DMS79 treated with DMSO at 0.1 percent for 48 hours (cell line): Measurements from ENCODE around the gene FOXC1.

Experiments
- DNase-seq: peaks from one replicate; lab custom pipeline; 2025; lab: John Stamatoyannopoulos, UW

The FOXC1 gene

DNA sequence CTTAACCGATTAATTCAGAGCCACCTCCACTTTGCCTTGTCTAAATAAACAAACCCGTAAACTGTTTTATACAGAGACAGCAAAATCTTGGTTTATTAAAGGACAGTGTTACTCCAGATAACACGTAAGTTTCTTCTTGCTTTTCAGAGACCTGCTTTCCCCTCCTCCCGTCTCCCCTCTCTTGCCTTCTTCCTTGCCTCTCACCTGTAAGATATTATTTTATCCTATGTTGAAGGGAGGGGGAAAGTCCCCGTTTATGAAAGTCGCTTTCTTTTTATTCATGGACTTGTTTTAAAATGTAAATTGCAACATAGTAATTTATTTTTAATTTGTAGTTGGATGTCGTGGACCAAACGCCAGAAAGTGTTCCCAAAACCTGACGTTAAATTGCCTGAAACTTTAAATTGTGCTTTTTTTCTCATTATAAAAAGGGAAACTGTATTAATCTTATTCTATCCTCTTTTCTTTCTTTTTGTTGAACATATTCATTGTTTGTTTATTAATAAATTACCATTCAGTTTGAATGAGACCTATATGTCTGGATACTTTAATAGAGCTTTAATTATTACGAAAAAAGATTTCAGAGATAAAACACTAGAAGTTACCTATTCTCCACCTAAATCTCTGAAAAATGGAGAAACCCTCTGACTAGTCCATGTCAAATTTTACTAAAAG is 2.7 kb downstream of the FOXC1 start:
- DNase-seq: no peak

DNA sequence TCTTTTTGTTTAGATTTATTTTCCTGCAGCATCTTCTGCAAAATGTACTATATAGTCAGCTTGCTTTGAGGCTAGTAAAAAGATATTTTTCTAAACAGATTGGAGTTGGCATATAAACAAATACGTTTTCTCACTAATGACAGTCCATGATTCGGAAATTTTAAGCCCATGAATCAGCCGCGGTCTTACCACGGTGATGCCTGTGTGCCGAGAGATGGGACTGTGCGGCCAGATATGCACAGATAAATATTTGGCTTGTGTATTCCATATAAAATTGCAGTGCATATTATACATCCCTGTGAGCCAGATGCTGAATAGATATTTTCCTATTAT is 3.2 kb downstream of the FOXC1 start:
- DNase-seq: no peak

GRCh38 chr6:1613346-1613687 is 3.6 kb downstream of the FOXC1 start:
- DNase-seq: no peak

DNA sequence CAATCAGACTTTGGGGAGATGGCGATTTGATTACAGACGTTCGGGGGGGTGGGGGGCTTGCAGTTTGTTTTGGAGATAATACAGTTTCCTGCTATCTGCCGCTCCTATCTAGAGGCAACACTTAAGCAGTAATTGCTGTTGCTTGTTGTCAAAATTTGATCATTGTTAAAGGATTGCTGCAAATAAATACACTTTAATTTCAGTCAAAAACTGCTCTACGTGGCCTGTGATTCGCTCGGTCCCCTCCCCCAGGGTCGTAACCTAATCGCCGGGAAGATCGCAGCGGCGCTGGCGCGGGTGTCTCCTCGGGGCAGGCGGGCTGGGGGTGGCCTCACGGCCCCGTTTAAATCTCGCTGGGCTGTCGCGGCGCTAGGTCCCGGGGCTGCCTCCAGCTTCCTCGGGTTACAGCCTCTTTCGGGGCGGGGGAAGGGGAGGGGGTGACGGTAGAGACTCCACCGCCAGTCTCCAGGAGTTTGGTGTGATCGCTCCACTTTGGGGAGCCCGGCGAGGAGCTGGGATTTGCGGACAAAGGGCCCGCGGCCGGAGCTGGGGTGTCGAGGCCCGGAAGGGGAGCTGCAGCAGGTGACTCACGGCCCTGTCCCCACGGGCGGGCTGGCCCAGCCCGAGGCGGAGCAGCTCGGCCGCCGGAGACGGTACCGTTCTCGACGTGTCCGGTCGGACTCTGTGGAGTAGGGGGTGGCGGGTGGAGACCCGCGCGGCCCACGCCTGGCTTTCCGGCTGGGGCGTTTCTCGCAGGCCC is 4.2 kb downstream of the FOXC1 start:
- no peak for DNase-seq

DNA sequence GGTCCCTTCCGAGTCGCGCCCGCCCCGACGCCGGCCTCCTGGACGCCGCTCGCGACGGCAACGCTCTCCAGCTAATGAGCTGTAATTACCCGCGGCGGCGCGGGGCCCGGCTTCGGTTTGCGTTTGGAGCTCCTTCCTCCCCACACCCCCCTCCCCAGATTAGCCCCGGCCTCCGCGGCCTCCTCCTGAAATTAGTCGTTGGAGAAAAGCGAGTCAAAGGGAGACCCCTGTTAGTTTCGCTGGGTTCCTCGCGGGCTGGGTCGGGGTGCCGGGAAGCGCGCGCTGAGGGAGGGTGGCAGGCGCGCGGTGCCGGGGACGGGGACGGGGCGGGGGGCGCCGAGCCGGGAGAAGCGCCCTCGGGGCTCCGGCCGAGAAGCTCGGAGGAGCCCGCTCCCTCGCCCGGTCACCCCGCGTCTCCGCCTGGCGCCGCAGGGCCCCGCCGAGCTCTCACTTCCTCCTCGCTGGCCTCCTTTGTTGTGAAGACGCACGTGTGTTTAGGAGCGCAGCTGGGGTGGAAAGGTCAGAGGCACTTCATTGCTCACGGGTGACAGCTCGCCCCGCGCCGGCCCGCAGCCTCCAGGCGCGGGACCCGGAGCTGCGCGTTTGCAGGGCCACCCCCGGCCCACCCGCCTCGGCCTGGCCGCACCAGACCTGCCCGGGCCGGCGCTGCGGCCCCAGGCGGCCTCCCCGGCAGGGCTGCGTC is 4.9 kb downstream of the FOXC1 start:
- no peak for DNase-seq

GRCh38 chr6:1615151-1615852 is 5.6 kb downstream of the FOXC1 start:
- no peak for DNase-seq

- no peak for DNase-seq
Measured at GRCh38 chr6:1615853-1616420, 6.2 kb downstream of the FOXC1 start.

GRCh38 chr6:1616701-1617463 is 7.2 kb downstream of the FOXC1 start:
- DNase-seq: no peak

DNA sequence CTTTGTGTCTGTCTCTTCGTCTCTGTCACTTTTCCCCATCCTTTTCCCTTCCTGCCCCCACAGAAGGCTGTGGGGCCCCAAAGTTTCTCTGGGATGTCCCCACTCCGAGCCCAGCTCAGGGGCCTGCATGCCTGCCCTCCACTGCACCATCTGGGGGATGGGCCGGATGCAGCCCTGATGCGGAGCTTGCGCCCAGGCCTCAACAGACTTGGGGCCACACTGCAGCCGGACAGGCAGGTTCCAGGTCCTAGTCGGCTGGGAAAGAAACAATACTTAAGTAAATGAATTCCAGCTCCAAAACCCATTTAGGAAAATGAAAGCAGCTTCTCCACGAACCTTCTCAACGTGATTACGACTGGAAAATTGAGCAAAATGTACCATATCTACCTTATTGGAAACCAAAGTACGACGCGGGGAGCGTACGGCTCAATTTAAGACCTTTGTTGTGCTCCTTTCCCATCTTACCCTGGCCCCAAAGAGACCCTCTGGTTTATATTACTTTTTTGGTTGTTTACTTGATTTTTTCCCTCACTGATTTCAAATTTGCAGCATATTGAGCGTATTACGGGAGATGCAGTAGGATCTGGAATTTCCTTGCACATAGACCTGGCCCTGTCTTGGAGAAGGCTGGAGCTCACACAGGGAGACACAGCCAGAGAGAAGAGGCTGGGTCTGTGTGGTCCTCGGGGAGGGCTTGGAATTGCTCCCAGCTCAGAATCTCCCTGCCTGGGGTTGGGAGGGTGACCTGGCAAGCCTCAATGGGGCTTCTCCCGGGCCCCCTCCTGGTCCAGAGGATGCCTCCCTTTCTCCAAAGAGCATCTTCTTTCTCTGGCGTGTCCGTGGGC is 8.0 kb downstream of the FOXC1 start:
- no peak for DNase-seq

GRCh38 chr6:1618311-1619097 is 8.8 kb downstream of the FOXC1 start:
- DNase-seq: no peak

DNA sequence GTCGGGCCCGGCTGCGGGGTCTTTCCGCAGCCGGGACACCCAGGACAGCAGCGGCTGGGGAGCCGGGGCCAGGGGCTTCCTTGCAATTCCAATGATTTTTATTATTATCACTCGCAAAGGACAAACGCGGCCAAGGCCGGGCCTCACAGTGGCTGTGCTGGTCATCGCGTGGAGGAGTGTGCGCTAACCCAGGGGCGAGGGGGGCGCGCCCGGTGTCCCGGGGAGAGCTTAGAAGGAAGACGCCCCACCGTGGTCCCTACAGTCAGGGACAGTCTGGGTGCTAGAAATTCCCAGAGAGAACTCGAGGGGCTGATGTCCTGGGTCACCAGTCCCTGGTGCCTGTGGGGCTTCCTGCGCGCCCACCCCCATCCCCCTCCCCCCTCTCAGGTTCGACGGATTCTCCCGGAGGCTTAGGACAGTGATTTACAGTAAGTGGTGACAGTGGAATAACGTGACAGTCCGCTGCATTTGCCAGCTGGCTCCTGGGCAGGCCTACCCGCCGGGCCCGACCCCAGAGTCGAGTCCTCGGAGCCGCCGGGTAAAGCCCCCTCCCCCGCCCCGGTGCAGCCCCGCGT is 9.5 kb downstream of the FOXC1 start:
- DNase-seq: no peak

GRCh38 chr6:1619673-1620503 is 10.2 kb downstream of the FOXC1 start:
- no peak for DNase-seq

DNA sequence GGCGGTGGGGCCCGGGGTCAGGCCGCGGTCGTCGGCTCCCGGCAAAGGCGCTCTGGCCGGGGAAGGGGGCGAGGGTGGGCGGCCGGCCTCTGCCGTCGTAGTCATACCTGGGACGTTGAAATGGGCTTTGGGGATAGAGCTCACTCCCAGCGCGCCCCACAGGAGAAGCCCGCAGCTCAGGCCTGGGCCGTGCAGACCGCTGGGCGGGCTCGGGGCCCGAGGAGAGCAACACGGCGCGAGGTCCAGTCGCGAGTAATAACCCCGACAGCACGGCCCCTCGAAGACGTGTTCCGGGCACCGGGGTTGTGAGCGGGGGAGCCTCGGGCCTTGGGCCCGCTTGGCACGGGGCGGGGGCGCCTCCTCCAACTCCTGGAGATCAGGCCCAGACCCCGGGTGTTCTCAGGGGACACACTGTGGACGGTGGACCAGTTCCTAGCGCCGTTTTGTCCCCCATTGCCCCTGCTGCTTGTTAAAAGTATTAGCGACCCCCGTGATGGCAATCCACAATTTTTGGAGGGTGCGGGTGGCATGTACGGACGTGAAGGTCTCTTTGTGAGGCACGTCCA is 10.9 kb downstream of the FOXC1 start:
- DNase-seq: no peak

DNA sequence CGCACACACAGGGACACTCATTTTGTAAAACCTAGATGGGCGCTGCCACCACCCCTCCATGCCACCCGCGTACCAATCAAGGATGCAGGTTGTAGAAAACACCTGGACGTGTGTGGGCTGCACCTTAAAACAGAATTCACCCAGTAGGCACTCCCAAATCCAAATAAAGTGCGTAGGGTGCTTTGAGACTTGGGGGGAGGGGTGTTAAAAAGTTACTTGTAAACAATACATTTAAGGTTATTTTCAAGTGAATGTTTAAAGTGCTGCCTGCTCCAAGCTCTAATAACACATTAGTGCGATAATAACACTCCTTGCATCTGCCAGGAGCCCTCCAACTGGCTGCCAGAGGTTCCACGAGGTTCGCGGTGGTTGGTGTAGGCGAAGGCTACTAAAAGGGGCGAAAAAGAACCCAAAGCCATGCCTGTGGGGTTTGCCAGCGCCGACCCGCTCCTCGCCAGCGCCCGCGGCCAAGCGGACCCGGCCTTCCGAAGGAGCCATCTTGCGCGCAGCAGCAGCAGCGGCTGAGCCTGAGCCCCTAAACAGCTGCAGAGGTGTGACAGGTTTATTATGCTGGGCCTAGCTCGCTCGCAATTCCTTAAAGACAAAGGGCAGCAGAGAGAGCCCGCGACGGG is 11.5 kb downstream of the FOXC1 start:
- DNase-seq: no peak

DNA sequence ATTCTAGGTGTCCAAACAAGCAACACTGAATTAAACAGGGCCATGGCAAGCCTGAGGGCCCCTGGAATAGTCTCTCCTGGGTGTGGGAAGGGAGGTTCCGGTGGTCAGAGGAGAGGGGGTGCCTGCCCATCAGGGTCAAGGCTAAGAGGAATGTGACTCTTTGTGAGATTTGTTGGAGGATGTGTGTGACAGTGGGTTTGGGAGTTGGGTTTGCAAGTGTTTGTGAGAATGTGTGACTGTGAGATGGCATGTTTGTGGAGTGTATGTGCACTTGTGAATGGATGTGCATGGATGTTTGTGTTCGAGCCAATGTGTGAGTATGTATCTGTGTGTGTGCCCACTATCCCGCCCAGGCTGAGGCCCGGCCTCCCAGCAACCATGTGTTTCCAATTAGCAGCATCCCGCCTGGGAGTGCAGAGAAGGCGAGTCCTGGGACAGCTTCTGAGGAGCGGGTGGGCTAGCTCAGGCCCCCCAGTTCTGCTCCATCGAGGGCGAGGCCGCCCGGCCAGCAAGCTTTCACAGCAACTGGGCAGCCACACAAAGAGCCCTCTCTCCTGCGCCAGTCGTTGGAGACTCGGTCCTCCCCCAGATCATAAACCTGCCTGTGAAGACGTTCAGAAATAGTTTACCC is 12.6 kb downstream of the FOXC1 start:
- no peak for DNase-seq

DNA sequence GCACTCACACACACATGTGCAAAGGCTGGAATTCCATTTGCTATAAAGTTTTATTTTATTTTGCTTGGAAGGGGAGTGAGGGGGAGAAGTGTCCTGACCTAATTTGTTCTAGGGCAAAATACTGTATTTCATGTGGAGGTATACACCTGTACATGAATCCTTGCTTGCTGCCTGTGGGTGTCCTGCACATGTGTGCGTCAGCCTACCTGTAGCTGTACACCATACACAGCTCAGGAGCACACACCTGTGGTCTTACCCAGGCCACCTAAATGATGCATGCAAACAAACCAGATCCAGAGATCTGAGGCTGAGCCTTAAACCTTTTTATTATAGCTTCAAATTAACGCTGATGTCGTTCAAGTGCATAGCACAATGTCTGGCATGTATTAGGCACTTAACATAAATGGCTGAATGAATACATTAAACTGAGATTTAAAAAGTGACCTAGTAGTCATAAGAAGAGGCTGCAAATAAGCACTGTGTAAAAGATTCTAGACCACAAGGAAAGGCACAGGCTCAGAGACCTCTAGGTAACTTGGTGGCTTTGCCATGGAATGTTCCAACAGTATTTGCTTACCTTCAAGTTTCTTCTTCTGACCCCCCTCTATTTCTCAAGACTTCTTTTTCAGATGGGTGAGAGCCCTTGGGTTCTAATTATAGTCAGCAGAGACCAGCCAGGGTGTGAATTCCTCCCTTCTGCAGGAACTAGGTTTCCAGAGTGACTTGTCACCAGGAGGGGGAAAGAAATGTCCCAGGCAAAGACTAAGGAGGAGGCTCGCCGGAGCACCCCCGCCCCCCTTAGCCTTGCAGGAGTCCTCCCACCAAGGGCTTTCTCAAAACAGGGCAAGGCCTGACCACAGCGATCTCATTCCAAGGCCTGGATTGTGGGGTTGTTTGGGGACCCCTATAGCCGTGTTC is 13.4 kb downstream of the FOXC1 start:
- no peak for DNase-seq

DNA sequence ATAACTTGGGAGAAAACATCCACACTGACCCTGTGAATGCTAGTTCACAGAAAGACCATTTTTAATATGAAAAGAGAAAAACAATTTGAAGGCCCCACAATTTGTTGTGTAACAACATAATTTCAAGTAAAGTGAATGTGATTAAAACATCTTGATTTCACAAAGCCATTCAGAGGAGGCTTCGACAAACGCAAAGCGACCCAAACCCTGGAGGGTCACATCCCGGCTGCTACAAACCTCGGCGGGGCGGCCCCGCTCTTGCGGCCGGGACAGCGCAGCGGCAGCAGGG is 14.0 kb downstream of the FOXC1 start:
- DNase-seq: no peak
